NCI-H2029 (cell line): ENCODE results near the gene PCDHGC5.

ENCODE experiments used
- DNase-seq: peaks from one replicate; lab custom pipeline; 2025; lab: John Stamatoyannopoulos, UW

PCDHGC5 gene

GRCh38 chr5:141490771-141491170 is 1.9 kb downstream of the PCDHGC5 start:
- DNase-seq: no peak

GRCh38 chr5:141491323-141492167 is 2.7 kb downstream of the PCDHGC5 start:
- DNase-seq: no peak

GRCh38 chr5:141492168-141492885 is 3.4 kb downstream of the PCDHGC5 start:
- DNase-seq: no peak

DNA sequence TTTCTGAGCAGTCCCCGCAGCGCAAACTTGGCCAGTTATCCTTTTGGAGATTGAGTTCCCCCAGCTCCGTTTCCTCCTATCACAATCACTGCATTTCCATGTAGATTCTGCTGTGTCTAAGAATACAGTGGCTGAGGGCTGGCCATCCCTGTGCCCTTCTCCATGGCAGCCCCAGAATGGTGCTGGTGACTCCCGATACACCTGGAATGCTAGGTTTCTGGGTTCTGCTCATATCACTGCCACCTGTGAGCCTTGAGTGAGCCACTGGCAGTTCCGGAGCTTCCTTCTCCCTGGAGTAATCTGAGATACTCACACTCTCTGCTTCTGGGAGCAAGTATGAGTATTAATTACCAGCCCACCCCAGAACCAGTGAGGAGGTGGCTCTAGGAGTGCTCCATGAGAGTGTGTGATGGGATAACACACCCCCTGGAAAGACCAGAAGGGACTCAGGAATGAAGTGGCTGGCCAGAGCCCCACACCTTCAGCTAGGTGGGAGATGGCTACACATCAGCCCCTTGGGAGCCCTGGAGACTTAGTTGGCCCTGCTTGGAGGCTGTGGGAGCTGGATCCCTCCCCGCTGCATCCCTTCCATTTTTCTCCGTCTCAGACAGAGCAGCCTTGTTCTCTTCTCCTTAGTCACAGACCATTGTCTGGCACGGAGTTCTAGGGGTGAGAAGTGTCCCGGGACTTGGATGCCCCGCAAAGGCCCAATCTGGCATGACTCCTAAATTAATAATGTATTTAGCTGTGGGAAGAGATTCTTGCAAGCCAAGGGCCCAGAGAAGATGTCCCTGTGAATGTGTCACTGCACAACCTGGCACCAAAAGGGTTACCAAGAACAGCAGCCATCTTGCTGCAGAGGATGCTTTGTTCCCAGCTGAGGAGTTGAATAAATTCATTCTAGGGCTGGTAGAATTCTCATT is 4.9 kb downstream of the PCDHGC5 start:
- DNase-seq: no peak

DNA sequence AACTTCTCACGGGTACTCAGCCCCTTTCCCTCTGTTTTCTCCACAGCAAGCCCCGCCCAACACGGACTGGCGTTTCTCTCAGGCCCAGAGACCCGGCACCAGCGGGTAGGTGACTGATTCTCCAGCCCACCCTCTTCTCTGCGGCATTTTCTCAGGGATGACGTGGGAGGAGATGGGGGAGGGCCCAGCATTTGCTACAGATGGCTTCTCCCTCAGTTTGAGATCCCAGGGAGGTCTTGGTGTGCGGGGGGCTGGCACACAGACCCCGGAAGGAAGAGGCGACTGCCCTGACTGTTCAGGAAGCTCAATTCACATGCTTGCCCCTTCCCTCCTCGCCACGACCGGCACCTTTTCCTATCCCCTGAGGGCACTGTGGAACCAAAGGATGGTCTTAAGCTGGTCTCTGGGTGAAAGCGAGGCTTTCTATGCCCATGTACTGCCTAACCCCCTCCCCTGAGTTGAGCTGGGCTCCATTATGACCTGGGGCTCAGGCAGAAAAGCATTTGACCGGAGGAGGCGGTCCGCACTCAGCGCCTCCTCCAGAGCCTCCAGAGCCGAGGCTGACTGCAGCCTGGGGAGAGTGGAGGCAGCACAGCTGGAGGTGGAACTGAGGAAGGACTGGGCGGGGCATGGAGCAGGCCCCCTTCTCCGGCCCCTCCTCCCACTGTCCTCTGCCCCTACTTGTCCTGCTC is 6.0 kb downstream of the PCDHGC5 start:
- no peak for DNase-seq

DNA sequence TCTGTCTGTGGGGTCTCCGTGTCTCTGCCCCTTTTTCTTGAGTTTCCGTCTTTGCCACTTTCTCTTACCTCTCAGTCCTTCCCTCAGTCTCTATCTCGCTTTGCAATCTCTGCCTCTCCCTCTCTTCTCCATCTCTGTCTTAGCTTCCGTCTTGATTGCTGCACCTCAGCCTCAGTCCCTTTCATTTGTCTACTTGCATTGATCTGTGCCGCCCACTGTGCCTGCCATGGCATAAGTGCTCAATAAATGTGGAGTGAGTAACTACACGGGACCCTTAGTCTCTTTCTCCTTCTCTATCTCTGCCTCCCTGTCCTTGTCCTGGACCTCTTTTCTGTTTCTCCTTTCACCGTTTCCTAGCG is 6.6 kb downstream of the PCDHGC5 start:
- no peak for DNase-seq

GRCh38 chr5:141496038-141496437 is 7.2 kb downstream of the PCDHGC5 start:
- no peak for DNase-seq

GRCh38 chr5:141501761-141502160 is 12.9 kb downstream of the PCDHGC5 start:
- DNase-seq: no peak

- DNase-seq: no peak
Measured at GRCh38 chr5:141503681-141504080, 14.8 kb downstream of the PCDHGC5 start.

DNA sequence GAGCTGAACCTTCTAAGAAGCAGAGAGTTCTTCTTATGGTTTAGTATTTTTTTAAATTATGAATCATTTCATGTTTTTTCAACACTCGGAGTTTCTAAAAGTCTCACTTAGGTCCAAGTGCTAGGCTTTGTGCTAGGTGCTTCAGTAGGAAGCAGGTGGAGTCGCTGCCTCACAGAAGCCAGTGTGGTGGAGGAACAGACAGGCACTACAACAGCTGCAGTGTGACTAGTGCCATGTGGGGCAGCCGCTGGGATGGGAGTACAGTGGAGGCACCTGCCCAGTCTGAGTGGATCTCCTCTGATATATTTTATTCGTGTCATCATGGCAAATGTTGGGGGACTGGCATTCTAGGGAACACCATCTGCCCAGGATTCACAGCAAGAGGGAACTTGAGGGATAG is 15.3 kb downstream of the PCDHGC5 start:
- DNase-seq: no peak

- no peak for DNase-seq
Measured at GRCh38 chr5:141506381-141507155, 17.7 kb downstream of the PCDHGC5 start.

GRCh38 chr5:141507387-141508091 is 18.7 kb downstream of the PCDHGC5 start:
- DNase-seq: no peak

DNA sequence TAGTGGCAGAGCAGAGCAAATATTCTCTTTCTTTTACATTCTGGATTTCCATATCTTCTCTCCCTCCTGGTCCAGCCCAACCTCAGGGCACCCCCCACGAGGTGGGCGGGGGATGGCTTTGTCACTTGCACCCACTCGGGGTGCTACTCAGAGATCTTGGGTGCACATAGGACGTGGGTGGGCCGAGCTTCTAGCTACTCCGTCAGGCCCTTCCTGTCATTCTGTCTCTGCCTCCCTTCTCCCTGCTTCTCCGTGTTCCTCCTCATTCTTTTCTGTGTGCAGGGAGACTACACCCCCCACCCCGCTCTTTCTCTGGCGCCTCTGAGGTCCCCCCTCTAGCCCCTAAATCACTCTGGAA is 19.5 kb downstream of the PCDHGC5 start:
- no peak for DNase-seq

GRCh38 chr5:141508798-141509611 is 20.1 kb downstream of the PCDHGC5 start:
- DNase-seq: no peak

DNA sequence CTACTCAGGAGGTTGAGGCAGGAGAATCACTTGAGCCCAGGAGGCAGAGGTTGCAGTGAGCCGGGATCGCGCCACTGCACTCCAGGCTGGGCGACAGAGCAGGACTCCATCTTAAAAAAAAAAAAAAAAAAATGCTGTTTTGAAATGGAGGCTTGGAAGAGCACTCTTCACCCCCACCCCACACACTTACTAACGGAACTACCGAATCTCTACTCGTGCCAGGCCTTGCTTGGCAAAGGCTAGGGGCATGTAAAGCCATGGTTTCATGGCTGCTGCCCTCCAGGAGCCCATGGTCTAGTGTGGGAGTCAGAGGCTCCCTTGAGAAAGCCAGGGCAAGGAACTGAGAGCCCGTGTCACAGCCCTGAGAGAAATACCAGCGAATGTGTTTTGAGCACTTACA is 21.3 kb downstream of the PCDHGC5 start:
- DNase-seq: no peak

GRCh38 chr5:141510850-141511601 is 22.1 kb downstream of the PCDHGC5 start:
- DNase-seq: no peak

- DNase-seq: no peak
Measured at GRCh38 chr5:141511771-141512325, 23.0 kb downstream of the PCDHGC5 start.

- peak; percentile 85 for DNase-seq
Measured at GRCh38 chr5:141512390-141512910, 23.6 kb downstream of the PCDHGC5 start.
